H1 (cell line): Measurements from ENCODE around the gene DNAJC27. TPM values are rescaled to one million over a fixed set of nuclear protein-coding genes. Genes with fewer than 3 reads are reported as not detected.

Experiments used
- CTCF ChIA-PET: fragments of 300-600 bp; sonication (Branson Sonifier 250); formaldehyde crosslinking; loops from one replicate; lab custom pipeline; 2021; ENCODE audit not compliant: partially characterized antibody; lab: Charles Lee
- POLR2A ChIA-PET: fragments of 300-600 bp; sonication (Branson Sonifier 250); formaldehyde crosslinking; loops from one replicate; lab custom pipeline; 2021; ENCODE audit warnings: inconsistent platforms; ENCODE audit not compliant: partially characterized antibody; lab: Charles Lee
- DNase-seq, 2 experiments: peaks; one replicate each; pipeline versions ENCODE4 v3.0.0 to v3.0.0-alpha.2; 2010 to 2022; ENCODE audit warnings: low spot score in 2 of 2, low read depth in 1 of 2, mixed read lengths in 1 of 2
- FAIRE-seq: peaks from 2 replicates; lab custom pipeline; 2011; peaks lifted over from hg19 to GRCh38; lab: Jason Lieb, UNC
- H2AFZ ChIP-seq: 2 replicates; pipeline ENCODE4 v1.8.1; 2012; ENCODE audit warnings: low read length, inconsistent platforms
- H2AK5ac ChIP-seq: 2 replicates; pipeline ENCODE4 v1.6.1; 2013; ENCODE audit warnings: low read depth, low read length
- H2BK120ac ChIP-seq: replicated peaks from 2 replicates; pipeline ENCODE3; 2013; ENCODE audit warnings: low read depth, low read length, inconsistent platforms
- H2BK12ac ChIP-seq: 2 replicates; pipeline ENCODE4 v1.6.1; 2013; ENCODE audit warnings: low read depth, low read length
- H2BK15ac ChIP-seq: 2 replicates; pipeline ENCODE4 v1.6.1; 2013; ENCODE audit warnings: low read length
- H2BK20ac ChIP-seq: 2 replicates; pipeline ENCODE4 v1.6.1; 2013; ENCODE audit warnings: low read length
- H2BK5ac ChIP-seq: 2 replicates; pipeline ENCODE4 v1.6.1; 2013; ENCODE audit warnings: low read depth, low read length
- H3K14ac ChIP-seq: 2 replicates; pipeline ENCODE4 v1.6.1; 2013; ENCODE audit warnings: inconsistent platforms; ENCODE audit not compliant: insufficient read length
- H3K18ac ChIP-seq: 2 replicates; pipeline ENCODE4 v1.6.1; 2013; ENCODE audit warnings: low read length; ENCODE audit errors: extremely low read depth
- H3K23ac ChIP-seq: 2 replicates; pipeline ENCODE4 v1.6.1; 2013; ENCODE audit warnings: inconsistent platforms; ENCODE audit not compliant: insufficient read length
- H3K23me2 ChIP-seq: 2 replicates; pipeline ENCODE4 v1.6.1; 2013; ENCODE audit warnings: low read depth, low read length
- H3K27ac ChIP-seq: 2 replicates; pipeline ENCODE4 v1.6.1; 2011; ENCODE audit warnings: low read depth, low read length, inconsistent platforms
- H3K27me3 ChIP-seq, 4 experiments: replicated peaks in 1 of 4; 1 replicate in 1 of 4; 2 replicates in 3 of 4; pipeline versions ENCODE4 v1.6.1 to v1.8.1; 2011 to 2013; ENCODE audit warnings: low read length in 3 of 4, mild to moderate bottlenecking in 3 of 4, inconsistent platforms in 2 of 4, mixed read lengths in 2 of 4, moderate library complexity in 1 of 4; ENCODE audit not compliant: control insufficient read depth in 3 of 4, insufficient read depth in 3 of 4; ENCODE audit errors: extremely low read depth in 1 of 4
- H3K36me3 ChIP-seq, 4 experiments: 2 replicates each; pipeline versions ENCODE4 v1.6.1 to v1.8.1; 2011 to 2013; ENCODE audit warnings: mild to moderate bottlenecking in 4 of 4, low read length in 3 of 4, moderate library complexity in 2 of 4, control low read depth in 1 of 4, inconsistent platforms in 1 of 4; ENCODE audit not compliant: insufficient read depth in 4 of 4, control insufficient read depth in 2 of 4
- H3K4ac ChIP-seq: replicated peaks from 2 replicates; pipeline ENCODE3; 2013; ENCODE audit warnings: low read length, low read depth, mixed read lengths, inconsistent platforms; ENCODE audit not compliant: insufficient read length
- H3K4me1 ChIP-seq, 4 experiments: replicated peaks in 1 of 4; 1 replicate in 1 of 4; 2 replicates in 3 of 4; pipeline versions ENCODE4 v1.6.1 to v1.8.1; 2011 to 2013; ENCODE audit warnings: low read length in 3 of 4, inconsistent platforms in 2 of 4, mixed read lengths in 1 of 4; ENCODE audit not compliant: insufficient read depth in 4 of 4, control insufficient read depth in 3 of 4
- H3K4me2 ChIP-seq, 2 experiments: 2 replicates each; pipeline versions ENCODE4 v1.6.1 to v1.8.1; 2011 to 2013; ENCODE audit warnings: low read depth in 2 of 2, low read length in 2 of 2, control low read depth in 1 of 2, inconsistent platforms in 1 of 2, mild to moderate bottlenecking in 1 of 2; ENCODE audit not compliant: insufficient read depth in 1 of 2
- H3K4me3 ChIP-seq, 4 experiments: fragments of 200-600, 300-600 bp in 1 of 4; sonication (generic), shearing (Covaris generic), sonication (Bioruptor Twin) in 1 of 4; 2 replicates each; pipeline versions ENCODE4 v1.5.1 to v1.8.1; 2011 to 2016; ENCODE audit warnings: low read length in 4 of 4, low read depth in 3 of 4, control low read depth in 2 of 4, inconsistent platforms in 2 of 4, mild to moderate bottlenecking in 2 of 4, mixed read lengths in 1 of 4, moderate library complexity in 1 of 4; ENCODE audit not compliant: insufficient read depth in 2 of 4; ENCODE audit errors: extremely low read depth in 1 of 4
- H3K56ac ChIP-seq: replicated peaks from 2 replicates; pipeline ENCODE3; 2013; ENCODE audit warnings: low read depth, mild to moderate bottlenecking, mixed read lengths, low read length, inconsistent platforms; ENCODE audit not compliant: insufficient read length
- H3K79me1 ChIP-seq: 2 replicates; pipeline ENCODE4 v1.6.1; 2013; ENCODE audit warnings: low read depth, low read length, control low read depth
- H3K79me2 ChIP-seq, 2 experiments: 2 replicates each; pipeline versions ENCODE4 v1.6.1 to v1.8.1; 2012 to 2013; ENCODE audit warnings: low read length in 2 of 2, mild to moderate bottlenecking in 2 of 2, inconsistent platforms in 1 of 2; ENCODE audit not compliant: insufficient read depth in 2 of 2, control insufficient read depth in 1 of 2
- H3K9ac ChIP-seq, 4 experiments: replicated peaks in 1 of 4; 1 replicate in 1 of 4; 2 replicates in 3 of 4; pipeline versions ENCODE4 v1.6.1 to v1.8.1; 2011 to 2013; ENCODE audit warnings: low read depth in 3 of 4, low read length in 3 of 4, control low read depth in 2 of 4, mild to moderate bottlenecking in 2 of 4, moderate library complexity in 2 of 4, inconsistent platforms in 1 of 4; ENCODE audit errors: extremely low read depth in 1 of 4
- H3K9me3 ChIP-seq, 2 experiments: 2 replicates each; pipeline versions ENCODE4 v1.6.1 to v1.8.1; 2012 to 2013; ENCODE audit warnings: mild to moderate bottlenecking in 2 of 2, moderate library complexity in 2 of 2, control low read depth in 1 of 2, inconsistent platforms in 1 of 2, low read depth in 1 of 2, low read length in 1 of 2, mixed read lengths in 1 of 2; ENCODE audit not compliant: insufficient read depth in 2 of 2
- H4K20me1 ChIP-seq, 2 experiments: replicated peaks in 1 of 2; 2 replicates each; pipeline versions ENCODE3 to v1.8.1; 2011 to 2013; ENCODE audit warnings: inconsistent platforms in 2 of 2, low read length in 2 of 2, mild to moderate bottlenecking in 1 of 2; ENCODE audit not compliant: insufficient read depth in 2 of 2, control insufficient read depth in 1 of 2
- H4K5ac ChIP-seq: 2 replicates; pipeline ENCODE4 v1.6.1; 2013; ENCODE audit warnings: low read length, low read depth, mixed read lengths, inconsistent platforms; ENCODE audit not compliant: insufficient read length
- H4K8ac ChIP-seq: 2 replicates; pipeline ENCODE4 v1.8.0; 2013; ENCODE audit warnings: mild to moderate bottlenecking, moderate library complexity, low read length, inconsistent platforms; ENCODE audit not compliant: insufficient read depth; ENCODE audit errors: extremely low read depth
- H4K91ac ChIP-seq: replicated peaks from 2 replicates; pipeline ENCODE3; 2013; ENCODE audit warnings: low read length, mixed read lengths, inconsistent platforms; ENCODE audit not compliant: insufficient read length
- CBX5 ChIP-seq: fragments of 300-800, 300-1000 bp; sonication (generic); IDR thresholded peaks from 2 replicates; pipeline ENCODE4 v1.7.1; 2016; ENCODE audit warnings: antibody characterized with exemption, low read length, low read depth
- EGR1 ChIP-seq: IDR thresholded peaks from 2 replicates; pipeline ENCODE4 v1.6.1; 2011; ENCODE audit warnings: low read depth, low read length, borderline replicate concordance
- FOSL1 ChIP-seq: IDR thresholded peaks from 2 replicates; pipeline ENCODE4 v1.6.1; 2011; ENCODE audit warnings: mild to moderate bottlenecking, low read depth, low read length, moderate library complexity; ENCODE audit not compliant: insufficient read depth
- KDM1A ChIP-seq: fragments of 200-600, 300-600 bp; sonication (generic); IDR thresholded peaks from 2 replicates; pipeline ENCODE4 v1.7.1; 2016; ENCODE audit warnings: mild to moderate bottlenecking, low read length, borderline replicate concordance
- KDM4A ChIP-seq: IDR thresholded peaks from one replicate; pipeline ENCODE4 v1.7.1; 2012; ENCODE audit warnings: low read depth, mild to moderate bottlenecking, moderate library complexity, low read length, inconsistent platforms; ENCODE audit not compliant: severe bottlenecking
- RBBP5 ChIP-seq: IDR thresholded peaks from 2 replicates; pipeline ENCODE4 v1.7.1; 2012; ENCODE audit warnings: low read depth, mild to moderate bottlenecking, inconsistent platforms, low read length, moderate library complexity, borderline replicate concordance
- SIRT6 ChIP-seq: IDR thresholded peaks from one replicate; pipeline ENCODE4 v1.7.1; 2012; ENCODE audit warnings: low read length, inconsistent platforms
- SRF ChIP-seq: IDR thresholded peaks from 2 replicates; pipeline ENCODE4 v1.6.1; 2011; ENCODE audit warnings: mild to moderate bottlenecking, low read depth, low read length, moderate library complexity
- TAF1 ChIP-seq: IDR thresholded peaks from 2 replicates; pipeline ENCODE4 v1.6.1; 2011; ENCODE audit warnings: mild to moderate bottlenecking, low read depth, low read length
- TCF12 ChIP-seq: IDR thresholded peaks from 2 replicates; pipeline ENCODE4 v1.6.1; 2011; ENCODE audit warnings: low read depth, mild to moderate bottlenecking, low read length
- TEAD4 ChIP-seq: IDR thresholded peaks from 2 replicates; pipeline ENCODE4 v1.6.1; 2012; ENCODE audit warnings: low read depth, low read length, inconsistent platforms, mixed read lengths
- WGBS, 2 experiments: shearing (Covaris generic) in 1 of 2; methylation state at CpG; one replicate each; pipeline versions ENCODE4 v1.1.6 to v1.1.7; 2013 to 2015; ENCODE audit warnings: low lambda C conversion rate in 2 of 2, mixed read lengths in 2 of 2, inconsistent platforms in 1 of 2, low coverage in 1 of 2, missing lambda C conversion rate in 1 of 2; ENCODE audit not compliant: insufficient replicate concordance in 2 of 2, insufficient coverage in 1 of 2, insufficient read length in 1 of 2; ENCODE audit errors: extremely low coverage in 1 of 2, missing lambda C conversion rate in 1 of 2; 5-methylcytosine and 5-hydroxymethylcytosine counted together
- polyA plus RNA-seq, 7 experiments: library from polyadenylated mRNA; depleted of rRNA in 3 of 7; stranded (reverse) in 5 of 7; unstranded in 2 of 7; fragments of >200 nt in 5 of 7; fragments of 200-250 nt in 2 of 7; gene quantifications; 1 replicate in 5 of 7; 2 replicates in 1 of 7; 4 replicates in 1 of 7; pipeline versions ENCODE4 v1.2.1 to v1.2.3, GENCODE V29; 2011 to 2013; ENCODE audit warnings: missing spikeins in 2 of 7, mixed read lengths in 2 of 7
- total RNA-seq: library from RNA; stranded (reverse); fragmentation: NEBNext Ultra II Directional; extraction: Animal tissue kit (Norgen Biotek cat#: 25700); gene quantifications from 2 replicates; pipeline ENCODE4 v1.2.1, GENCODE V29; 2021
- TF ChIP-seq, protein P1 (sequence below): IDR thresholded peaks from 2 replicates; pipeline ENCODE4 v1.6.1; 2012; ENCODE audit warnings: inconsistent platforms

Gene DNAJC27
- total and polyA plus RNA-seq, 2 of the 8 experiments (the other 6 are each of a cell fraction or from before 2014, with no cell fraction given) = 1.4 to 4.5 TPM

- H2BK12ac ChIP-seq = no peak overlapping the region
- H3K36me3 ChIP-seq = no peaks in the 10 kb centered on the region
- H3K56ac ChIP-seq = no peak overlapping the region
- FAIRE-seq (no peak), DNase-seq (no peak)
- no peaks in the 10 kb centered on the region; a peak in 1 of 7 replicates for H3K27me3 ChIP-seq
- H3K23me2 ChIP-seq = no peaks in the 10 kb centered on the region
- no peak overlapping the region for H3K9ac ChIP-seq
- no peak overlapping the region for H2BK5ac ChIP-seq
- H3K4me2 ChIP-seq = no peak overlapping the region
- no peak for TF ChIP-seq TCF12
- no peak for TF ChIP-seq TEAD4
- TF ChIP-seq SIRT6 = no peak
- TF ChIP-seq KDM4A = no peak
- no peak for TF ChIP-seq KDM1A
- TF ChIP-seq FOSL1 = no peak
- TF ChIP-seq EGR1 = no peak
- no peak for TF ChIP-seq SRF
- TF ChIP-seq, protein P1, sequence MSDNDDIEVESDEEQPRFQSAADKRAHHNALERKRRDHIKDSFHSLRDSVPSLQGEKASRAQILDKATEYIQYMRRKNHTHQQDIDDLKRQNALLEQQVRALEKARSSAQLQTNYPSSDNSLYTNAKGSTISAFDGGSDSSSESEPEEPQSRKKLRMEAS = no peak
- TF ChIP-seq TAF1 = no peak
- TF ChIP-seq CBX5 = no peak
- no peak for TF ChIP-seq RBBP5
- 87% methylated on average over 7 of the region's 7 CpGs; no CpG with 5 or more reads in 1 of the 2 experiments for WGBS, 2 experiments
- no peak overlapping the region for H2AK5ac ChIP-seq
- no peaks in the 10 kb centered on the region for H3K79me2 ChIP-seq
- H3K4ac ChIP-seq = no peak overlapping the region
- H4K8ac ChIP-seq = no peak overlapping the region
- H3K18ac ChIP-seq = no peak overlapping the region
- H3K4me1 ChIP-seq = no peaks in the 10 kb centered on the region
- H3K14ac ChIP-seq = no peak overlapping the region
- POLR2A ChIA-PET = no interaction called here
- H3K4me3 ChIP-seq = no peak overlapping the region
- H3K9me3 ChIP-seq = no peaks in the 10 kb centered on the region
- no peak overlapping the region for H4K5ac ChIP-seq
- CTCF ChIA-PET = interaction anchor here (0.7 kb wide), 1 partner anchor 699 kb away, joined by 3 read pairs; no protein-coding TSS in a partner anchor
- H4K91ac ChIP-seq = no peak overlapping the region
- no peak overlapping the region for H2BK120ac ChIP-seq
- no peak overlapping the region for H2BK20ac ChIP-seq
- H3K23ac ChIP-seq = no peak overlapping the region
- H4K20me1 ChIP-seq = no peaks in the 10 kb centered on the region
- 0 out of 2 replicates have a peak overlapping the region, but pooled peaks have one; percentile 20 for H2AFZ ChIP-seq
- H3K79me1 ChIP-seq = no peaks in the 10 kb centered on the region
- H3K27ac ChIP-seq = no peak overlapping the region
- no peak overlapping the region for H2BK15ac ChIP-seq
These were observed 29.5 kb upstream of the DNAJC27 start for GRCh38 chr2:25001325-25001637.
